ENCODE results near the gene AMPD2.
A peak's percentile ranks its signal among the peaks of the same experiment; 100 is the strongest.

AMPD2 gene

GRCh38 chr1:109611308-109611990 lies 8.2 kb upstream of the AMPD2 start:
- no peaks in the 10 kb centered on the region for H3K27me3 ChIP-seq

GRCh38 chr1:109613361-109614147 lies 6.1 kb upstream of the AMPD2 start:
- TF ChIP-seq, protein P1, sequence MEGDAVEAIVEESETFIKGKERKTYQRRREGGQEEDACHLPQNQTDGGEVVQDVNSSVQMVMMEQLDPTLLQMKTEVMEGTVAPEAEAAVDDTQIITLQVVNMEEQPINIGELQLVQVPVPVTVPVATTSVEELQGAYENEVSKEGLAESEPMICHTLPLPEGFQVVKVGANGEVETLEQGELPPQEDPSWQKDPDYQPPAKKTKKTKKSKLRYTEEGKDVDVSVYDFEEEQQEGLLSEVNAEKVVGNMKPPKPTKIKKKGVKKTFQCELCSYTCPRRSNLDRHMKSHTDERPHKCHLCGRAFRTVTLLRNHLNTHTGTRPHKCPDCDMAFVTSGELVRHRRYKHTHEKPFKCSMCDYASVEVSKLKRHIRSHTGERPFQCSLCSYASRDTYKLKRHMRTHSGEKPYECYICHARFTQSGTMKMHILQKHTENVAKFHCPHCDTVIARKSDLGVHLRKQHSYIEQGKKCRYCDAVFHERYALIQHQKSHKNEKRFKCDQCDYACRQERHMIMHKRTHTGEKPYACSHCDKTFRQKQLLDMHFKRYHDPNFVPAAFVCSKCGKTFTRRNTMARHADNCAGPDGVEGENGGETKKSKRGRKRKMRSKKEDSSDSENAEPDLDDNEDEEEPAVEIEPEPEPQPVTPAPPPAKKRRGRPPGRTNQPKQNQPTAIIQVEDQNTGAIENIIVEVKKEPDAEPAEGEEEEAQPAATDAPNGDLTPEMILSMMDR (IDR thresholded peaks at IDR 0.05; ENCODE audit: low read depth, low read length), result no peak
- H3K9me3 ChIP-seq, result no peaks in the 10 kb centered on the region
- no peaks in the 10 kb centered on the region for H3K27me3 ChIP-seq
- H3K36me3 ChIP-seq, result no peaks in the 10 kb centered on the region
- peaks cover 19% of the 10 kb centered on the region for H3K4me1 ChIP-seq
- H3K4me3 ChIP-seq (ENCODE audit: low read depth, low read length), result no peak overlapping the region
- no peak for DNase-seq

More at GRCh38 chr1:109611308-109611990, 8.2 kb upstream of the AMPD2 start:
- Histone ChIP-seq H3K36me3 (no peaks in the 10 kb centered on the region), H3K9me3 (no peaks in the 10 kb centered on the region), H3K4me3 (ENCODE audit: low read depth, low read length) (no peak overlapping the region), H3K4me1 (no peaks in the 10 kb centered on the region)
- no peak for DNase-seq
- TF ChIP-seq, protein P1 (IDR thresholded peaks at IDR 0.05; ENCODE audit: low read depth, low read length), result no peak

DNA sequence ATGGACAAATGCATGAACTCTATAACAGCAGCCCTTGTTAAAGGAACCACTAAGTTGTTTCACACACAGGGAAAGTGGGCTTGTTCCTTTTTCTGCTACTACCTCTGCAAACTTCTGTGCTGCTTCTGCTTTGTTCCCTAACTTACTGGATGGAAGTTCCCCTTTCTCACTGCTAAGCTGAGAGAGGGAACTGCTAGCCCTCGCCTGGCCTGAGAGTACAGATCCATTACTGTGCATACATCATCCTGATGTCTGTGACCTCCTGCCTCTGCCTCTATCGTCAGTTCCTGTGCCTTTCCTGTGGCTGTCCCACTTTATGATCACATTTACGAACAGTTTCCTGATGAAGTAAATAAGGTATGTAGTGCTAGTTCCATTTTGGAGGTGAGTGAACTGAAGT lies 3.8 kb upstream of the AMPD2 start:
- TF ChIP-seq, protein P1 (IDR thresholded peaks at IDR 0.05; ENCODE audit: low read depth, low read length), result no peak
- no peaks in the 10 kb centered on the region for H3K36me3 ChIP-seq
- peaks cover 29% of the 10 kb centered on the region for H3K4me1 ChIP-seq
- DNase-seq, result no peak
- no peak overlapping the region for H3K4me3 ChIP-seq (ENCODE audit: low read depth, low read length)
- H3K9me3 ChIP-seq, result no peaks in the 10 kb centered on the region
- no peaks in the 10 kb centered on the region for H3K27me3 ChIP-seq

DNA sequence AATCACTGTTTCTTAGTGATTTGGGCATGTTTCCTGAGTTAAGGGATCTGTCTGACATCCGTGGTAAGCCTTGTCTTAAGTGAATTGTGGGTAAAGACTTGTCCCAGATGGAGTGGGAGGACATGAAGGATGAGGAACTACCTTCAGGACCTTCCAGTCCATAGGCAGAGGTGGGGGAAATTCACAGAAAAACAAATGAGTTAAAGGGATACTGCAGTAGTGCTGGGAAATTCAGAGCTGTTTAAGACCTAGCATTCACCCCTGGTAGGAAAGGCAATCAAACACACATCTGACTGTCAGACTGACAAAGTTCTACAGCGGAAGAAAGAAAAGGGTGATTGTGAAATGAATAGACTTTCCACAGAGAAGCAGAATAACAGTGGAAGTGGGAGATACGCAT lies 3.2 kb upstream of the AMPD2 start:
- Histone ChIP-seq H3K9me3 (no peaks in the 10 kb centered on the region), H3K4me1 (peaks cover 29% of the 10 kb centered on the region), H3K27me3 (no peaks in the 10 kb centered on the region), H3K4me3 (ENCODE audit: low read depth, low read length) (no peak overlapping the region), H3K36me3 (no peaks in the 10 kb centered on the region)
- TF ChIP-seq, protein P1 (IDR thresholded peaks at IDR 0.05; ENCODE audit: low read depth, low read length), result no peak
- DNase-seq, result no peak

DNA sequence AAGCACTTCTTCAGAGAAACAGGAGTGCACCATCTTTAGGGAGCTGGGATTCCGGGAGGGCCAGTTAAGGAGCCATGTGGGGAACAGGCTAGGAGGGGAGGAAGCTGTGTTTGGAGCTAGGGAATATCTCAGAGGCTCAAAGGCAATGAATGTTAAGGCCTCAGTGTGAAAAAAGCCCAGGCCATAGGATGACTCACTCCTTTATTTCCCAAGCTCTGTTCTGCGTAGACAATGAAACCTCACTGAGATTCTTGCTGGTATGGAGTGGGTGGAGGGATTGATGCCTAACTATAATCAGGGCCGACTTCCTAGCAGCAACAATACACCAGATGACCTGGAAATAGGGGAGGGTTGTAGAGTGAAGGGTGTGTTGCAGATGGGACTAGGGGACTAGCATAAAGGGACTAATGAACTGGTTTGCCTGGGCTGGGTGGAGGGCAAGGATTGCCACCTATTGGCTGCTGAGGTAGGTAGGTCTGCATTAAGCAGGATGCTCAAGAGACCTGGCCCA lies 2.3 kb upstream of the AMPD2 start:
- H3K4me1 ChIP-seq, result peaks cover 32% of the 10 kb centered on the region
- TF ChIP-seq, protein P1 (IDR thresholded peaks at IDR 0.05; ENCODE audit: low read depth, low read length), result peak; percentile 21; the same call in 1 of the 2 replicates
- DNase-seq, result peak; percentile 39

More for the DNA sequence above, 2.3 kb upstream of the AMPD2 start:
- Histone ChIP-seq H3K36me3 (peaks cover under 1% of the 10 kb centered on the region; the same call in 1 of the 2 replicates), H3K4me3 (ENCODE audit: low read depth, low read length) (no peak overlapping the region), H3K9me3 (no peaks in the 10 kb centered on the region), H3K27me3 (no peaks in the 10 kb centered on the region)

All from BE2C (cell line).